Activated T-helper 1 cell treated with Interleukin-2 at 50 U/mL for 16 hours (primary cell): ENCODE data around the gene RIN3.
"Not testable (repeated sequence)": the region's sequence is repeated elsewhere in the genome, so short reads cannot be mapped to it uniquely, and the experiment has no call there.

Source experiments
- DNase-seq: peaks from one replicate; pipeline ENCODE4 v3.0.0-alpha.2; 2020; ENCODE audit warnings: low read depth

Gene RIN3

DNA sequence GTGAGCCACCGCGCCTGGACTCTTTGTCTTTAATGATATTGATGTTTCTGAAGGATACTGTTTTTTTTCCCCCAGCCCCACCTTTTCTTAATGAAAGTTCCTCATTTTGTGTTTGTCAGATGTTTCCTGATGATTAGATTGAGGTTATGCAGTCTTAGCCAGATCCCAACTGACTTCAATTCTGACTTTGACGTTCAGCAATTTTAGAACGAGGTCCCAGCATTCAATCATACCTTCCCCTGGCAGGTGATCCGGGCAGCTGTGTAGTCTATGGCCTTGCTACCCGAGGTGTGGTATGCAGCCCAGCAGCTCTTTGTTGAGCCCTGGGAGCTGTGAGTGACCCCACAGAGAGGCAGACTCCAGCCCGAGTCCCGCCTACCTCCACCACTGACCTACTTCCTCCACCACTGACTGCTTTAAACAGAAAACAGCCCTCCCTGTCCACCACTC, 152.1 kb downstream of the RIN3 start:
- DNase-seq, result no peak

DNA sequence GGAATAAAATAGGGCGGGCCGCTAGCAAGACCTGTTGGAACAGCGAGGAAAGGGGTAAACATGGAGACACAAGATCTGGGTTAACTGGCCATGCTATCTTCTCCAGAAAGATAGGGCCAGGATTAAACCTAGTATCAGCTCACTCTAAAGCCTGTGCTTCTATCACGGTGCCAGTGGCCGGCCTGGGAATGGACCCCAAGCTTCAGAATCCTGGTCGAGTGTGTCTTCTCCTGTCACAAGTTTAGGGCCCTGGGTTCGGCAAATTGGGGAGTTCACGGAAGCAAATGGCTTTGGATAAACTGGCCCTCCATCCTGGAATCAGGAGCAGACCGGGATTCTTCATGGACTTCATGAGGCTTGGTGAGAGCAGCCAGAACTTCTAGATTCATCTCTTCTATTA, 152.7 kb downstream of the RIN3 start:
- DNase-seq, result no peak

GRCh38 chr14:92668276-92668973, 154.8 kb downstream of the RIN3 start:
- DNase-seq, result no peak

- no peak for DNase-seq
Observed at GRCh38 chr14:92670160-92670559, 156.6 kb downstream of the RIN3 start.

DNA sequence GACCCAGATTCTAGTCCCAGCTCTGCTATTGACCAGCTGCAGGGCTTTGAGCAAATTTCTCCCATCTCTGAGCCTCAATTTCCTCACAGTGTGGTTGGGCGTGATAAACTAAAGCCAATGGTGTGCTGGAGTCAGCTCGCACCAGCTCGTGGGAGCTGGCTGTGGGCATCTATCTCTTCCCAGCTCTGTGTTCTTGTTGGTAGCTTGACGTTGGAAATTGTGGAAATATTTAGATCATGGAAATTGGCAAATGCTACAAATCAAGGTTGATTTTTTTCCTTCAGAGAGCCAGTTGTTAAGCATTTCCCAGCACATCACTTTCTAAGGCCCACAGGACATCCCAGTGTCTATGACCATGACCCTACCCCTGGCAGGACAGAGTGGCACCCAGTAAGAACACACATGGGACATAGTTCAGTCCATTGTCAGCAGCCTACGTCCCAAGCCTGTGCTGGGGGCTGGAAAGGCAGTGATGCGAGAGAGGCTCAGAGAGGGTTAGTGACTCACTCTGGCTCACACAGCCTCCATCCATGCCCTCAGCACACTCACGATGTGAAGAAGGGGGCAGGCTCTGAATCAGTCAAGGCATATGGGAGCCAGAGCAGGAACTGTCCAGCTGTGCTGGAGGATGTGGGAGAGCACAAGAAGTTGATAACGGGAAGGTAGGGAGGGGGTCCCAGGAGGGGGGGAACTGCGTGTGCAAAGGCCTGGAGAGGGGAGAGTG, 157.2 kb downstream of the RIN3 start:
- no peak for DNase-seq

- no peak for DNase-seq
Observed at GRCh38 chr14:92673601-92674150, 160.1 kb downstream of the RIN3 start.

GRCh38 chr14:92675421-92675820, 161.8 kb downstream of the RIN3 start:
- no peak for DNase-seq

- DNase-seq, result no peak
Observed at GRCh38 chr14:92675976-92676375, 162.4 kb downstream of the RIN3 start.

- DNase-seq, result no peak
Observed at GRCh38 chr14:92676403-92677086, 163.0 kb downstream of the RIN3 start.

DNA sequence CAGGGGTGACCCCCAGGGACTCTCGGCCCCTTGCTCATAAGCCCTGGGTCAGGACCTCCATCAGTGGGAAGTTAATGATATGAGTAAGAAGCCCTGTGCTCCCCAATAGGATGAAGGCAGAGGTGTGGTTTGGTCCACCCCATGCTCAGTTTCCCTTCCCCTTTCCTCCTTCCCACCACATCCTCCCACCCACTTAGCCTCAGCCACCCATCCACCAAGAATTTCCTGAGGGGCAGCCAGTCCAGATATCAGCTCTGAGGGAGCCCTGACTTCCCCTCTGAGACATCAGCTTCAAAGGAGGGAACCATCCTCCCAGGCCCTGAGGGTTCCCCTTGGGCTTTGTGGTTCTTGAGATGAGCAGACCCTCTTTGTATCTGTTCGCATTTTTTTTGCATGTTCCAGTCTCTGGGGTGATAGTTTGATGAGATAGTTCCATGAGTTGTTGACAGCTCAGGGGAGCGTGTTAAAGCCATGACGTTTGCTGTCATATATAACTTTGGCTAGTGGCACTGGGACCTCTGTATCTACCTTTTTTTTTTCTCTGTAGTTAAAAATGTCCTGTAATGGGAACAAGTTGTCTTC, 163.6 kb downstream of the RIN3 start:
- DNase-seq, result no peak

- DNase-seq, result no peak
Observed at GRCh38 chr14:92677955-92678354, 164.4 kb downstream of the RIN3 start.

- DNase-seq, result no peak
Observed at GRCh38 chr14:92678766-92679165, 165.2 kb downstream of the RIN3 start.

DNA sequence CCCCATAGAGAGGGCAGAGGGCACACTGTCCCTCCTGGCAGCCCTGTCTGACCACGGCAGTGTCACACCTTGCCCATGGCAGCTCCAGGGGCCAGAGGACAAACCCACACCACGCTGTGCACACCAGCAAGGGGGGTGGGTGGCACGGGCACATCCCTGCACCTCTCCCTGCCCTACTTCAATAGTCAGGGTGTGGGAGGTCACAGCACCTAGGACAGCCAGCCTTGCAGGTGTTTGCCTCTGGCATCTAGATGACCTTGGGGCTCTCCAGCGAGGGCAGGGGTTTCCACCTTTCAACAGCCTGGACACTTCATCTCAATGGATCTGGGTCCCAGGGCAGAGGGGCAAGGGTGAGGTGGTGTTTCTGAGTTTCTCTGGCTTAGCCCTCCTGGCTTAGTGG, 165.7 kb downstream of the RIN3 start:
- no peak for DNase-seq

- DNase-seq, result not testable (repeated sequence)
Observed at GRCh38 chr14:92680330-92680729, 166.7 kb downstream of the RIN3 start.

DNA sequence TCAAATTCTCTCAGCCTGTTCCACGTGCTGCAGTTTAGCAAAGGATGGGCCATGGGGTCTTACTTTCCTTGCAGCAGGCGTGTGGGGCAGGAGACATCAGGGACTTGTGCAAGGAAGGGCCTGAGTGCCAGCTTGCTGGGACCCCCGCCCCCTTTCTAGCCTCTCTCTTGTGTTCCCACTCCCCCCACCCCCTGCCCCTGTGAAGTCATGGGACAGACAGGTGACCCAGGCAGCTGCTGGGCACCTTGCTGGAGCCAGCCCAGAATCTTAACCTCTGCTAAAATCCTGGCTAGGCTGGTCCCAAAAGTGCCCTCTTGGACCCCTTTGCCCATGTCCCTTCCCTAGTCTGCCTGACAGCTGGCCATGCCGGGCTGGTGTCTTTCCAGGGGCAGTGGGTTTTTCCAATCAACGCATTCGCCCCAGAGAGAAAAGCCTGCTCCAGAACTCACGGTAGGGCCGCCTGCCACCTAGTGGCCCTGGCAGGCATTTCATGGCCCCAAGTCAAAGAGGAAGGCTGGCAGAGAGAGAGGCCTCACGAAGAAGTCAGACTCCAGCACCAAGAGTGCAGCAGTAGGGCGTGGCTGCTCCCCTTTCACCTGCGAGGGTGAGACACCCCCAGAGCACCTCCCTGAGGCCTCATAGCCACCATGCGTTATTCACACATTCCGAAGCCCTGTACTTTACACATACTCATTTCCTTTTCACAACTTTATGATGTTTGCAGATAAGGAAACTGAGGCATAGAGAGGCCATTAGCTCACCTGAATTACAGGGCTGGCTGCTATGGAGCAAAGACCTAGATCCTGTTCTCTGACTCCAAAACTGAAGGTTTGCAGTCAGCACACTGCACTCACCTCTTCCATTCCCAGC, 167.4 kb downstream of the RIN3 start:
- peak; percentile 51 for DNase-seq

- DNase-seq, result no peak
Observed at GRCh38 chr14:92683041-92683440, 169.5 kb downstream of the RIN3 start.

DNA sequence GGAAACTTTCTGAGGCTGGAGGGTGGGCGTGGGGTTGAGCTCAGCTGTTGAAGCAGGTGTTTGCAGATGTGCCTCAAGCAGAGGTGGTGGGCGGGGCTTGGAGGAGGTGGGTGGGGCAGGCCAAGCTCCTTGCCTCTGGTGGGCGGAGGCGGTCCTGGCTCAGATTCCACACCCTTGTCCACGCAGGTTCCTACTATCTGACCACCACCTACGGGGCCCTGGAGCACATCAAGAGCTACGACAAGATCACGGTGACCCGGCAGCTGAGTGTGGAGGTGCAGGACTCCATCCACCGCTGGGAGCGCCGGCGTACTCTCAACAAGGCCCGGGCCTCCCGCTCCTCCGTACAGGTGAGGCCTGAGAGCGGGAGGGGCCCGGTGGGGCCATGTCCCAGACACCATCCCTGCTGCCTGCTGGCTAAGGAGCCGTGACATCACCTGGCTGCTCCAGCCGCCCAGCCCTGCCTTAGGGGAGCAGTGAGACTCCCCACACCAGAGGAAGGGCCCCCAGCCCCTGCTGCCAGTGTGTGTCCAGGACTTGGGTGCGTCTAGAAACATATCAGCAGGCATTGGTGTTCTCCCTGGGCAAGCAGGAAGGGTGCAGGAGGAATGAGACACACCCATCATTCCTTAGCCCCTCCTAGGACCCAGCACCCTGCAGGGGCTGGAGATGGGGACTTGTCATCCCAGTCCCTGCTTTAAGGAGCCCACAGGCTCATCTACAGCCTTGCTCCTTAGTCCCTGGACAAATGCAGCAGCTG, 171.4 kb downstream of the RIN3 start:
- no peak for DNase-seq

- no peak for DNase-seq
Observed at GRCh38 chr14:92685784-92686355, 172.3 kb downstream of the RIN3 start.

DNA sequence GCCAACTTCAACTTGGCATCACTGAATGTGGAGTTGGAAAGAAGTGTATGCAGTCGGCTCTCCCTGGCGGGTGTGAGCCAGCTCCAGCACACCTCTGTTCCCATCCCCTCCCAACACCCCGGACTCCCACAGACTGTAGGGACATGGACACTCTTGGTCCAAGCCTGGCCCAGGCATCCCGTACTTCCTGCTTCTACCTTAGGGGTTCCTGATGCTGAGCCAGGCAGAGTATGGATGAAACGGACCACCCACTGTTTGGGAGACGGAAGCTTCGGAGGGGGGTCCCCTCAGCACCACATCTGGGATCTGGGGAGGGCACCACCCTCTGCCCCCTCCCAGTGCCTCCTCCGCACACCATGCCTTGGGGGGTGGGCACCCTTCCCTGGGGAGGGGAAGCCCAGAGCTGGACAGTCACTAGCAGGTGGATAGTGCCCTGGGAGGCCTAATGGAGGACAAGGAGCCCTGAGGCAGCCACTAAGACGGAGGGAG, 172.9 kb downstream of the RIN3 start:
- no peak for DNase-seq

DNA sequence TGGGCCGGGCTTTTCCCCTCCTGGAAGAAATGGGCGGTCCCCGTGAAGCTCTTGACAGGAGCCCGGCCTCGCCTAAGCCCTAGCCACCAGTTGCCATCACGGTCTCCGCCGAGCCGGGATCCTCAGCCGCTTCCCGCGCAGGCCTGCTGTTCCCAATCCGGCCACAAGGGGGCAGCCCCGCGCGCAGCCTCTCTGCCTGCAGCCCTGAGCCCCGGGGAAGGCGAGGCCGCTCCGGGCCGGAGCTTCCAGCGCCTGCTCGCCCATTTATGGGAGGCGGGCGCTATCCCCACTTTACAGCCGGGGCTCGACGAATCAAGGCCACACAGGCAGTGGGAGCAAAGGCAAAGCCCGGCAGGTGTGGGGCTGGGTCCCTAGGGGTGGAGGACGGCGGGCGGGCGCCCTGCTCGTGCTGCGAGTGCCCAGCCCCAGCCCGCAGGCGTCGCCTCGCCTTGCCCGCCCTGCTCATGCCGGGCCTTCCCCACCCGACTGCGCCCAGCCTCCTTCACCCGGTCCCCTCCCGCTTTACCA, 173.4 kb downstream of the RIN3 start:
- peak; percentile 61 for DNase-seq
